Measurements from ENCODE around the gene CHD6. TPM values are rescaled to one million over a fixed set of nuclear protein-coding genes. Genes with fewer than 3 reads are reported as not detected.
"Not testable (repeated sequence)": the region's sequence is repeated elsewhere in the genome, so short reads cannot be mapped to it uniquely, and the experiment has no call there.

The CHD6 gene
- total RNA-seq, 6 experiments from 2014 or later: 9.3 to 24.1 (median 16.6) TPM

DNA sequence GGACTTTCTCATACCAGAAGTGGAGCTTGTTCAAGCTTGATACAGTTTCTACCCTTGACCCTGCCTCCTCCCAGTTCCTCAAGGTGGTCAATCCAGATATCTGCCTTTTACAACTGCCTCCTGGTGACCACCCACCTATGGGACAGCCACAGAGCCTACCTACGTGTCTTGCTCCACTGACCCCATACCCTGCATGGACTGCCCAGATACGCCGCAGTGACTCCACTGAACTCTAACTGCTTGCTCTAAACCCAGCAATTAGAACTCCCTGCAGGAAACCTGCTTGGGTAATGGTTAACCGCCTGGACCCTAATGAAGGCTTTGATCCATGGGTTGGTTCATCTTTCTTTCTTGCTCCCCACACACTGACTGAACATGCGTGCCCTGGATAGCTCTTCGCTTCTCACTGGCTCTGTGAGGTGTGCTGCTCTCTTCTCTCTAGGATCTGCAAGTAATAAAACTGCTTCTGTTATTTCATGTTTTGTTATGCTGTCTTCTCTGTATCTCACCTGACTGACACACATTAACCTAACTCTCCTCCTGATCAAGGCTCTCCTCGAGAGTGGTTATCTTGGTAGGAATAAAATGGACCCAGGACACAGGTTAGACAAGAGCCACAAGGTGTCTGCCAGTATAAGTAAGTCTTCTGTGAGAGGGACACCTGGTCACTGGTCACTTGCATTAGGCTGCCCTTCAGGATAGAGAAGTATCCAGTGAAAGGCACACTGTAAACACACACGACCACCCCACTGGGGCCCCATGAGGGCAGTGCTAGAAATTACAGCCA, 79.2 kb downstream of the CHD6 start:
- TF ChIP-seq POLR2A (IDR thresholded peaks at IDR 0.05): no peak
- TF ChIP-seq, protein P1, sequence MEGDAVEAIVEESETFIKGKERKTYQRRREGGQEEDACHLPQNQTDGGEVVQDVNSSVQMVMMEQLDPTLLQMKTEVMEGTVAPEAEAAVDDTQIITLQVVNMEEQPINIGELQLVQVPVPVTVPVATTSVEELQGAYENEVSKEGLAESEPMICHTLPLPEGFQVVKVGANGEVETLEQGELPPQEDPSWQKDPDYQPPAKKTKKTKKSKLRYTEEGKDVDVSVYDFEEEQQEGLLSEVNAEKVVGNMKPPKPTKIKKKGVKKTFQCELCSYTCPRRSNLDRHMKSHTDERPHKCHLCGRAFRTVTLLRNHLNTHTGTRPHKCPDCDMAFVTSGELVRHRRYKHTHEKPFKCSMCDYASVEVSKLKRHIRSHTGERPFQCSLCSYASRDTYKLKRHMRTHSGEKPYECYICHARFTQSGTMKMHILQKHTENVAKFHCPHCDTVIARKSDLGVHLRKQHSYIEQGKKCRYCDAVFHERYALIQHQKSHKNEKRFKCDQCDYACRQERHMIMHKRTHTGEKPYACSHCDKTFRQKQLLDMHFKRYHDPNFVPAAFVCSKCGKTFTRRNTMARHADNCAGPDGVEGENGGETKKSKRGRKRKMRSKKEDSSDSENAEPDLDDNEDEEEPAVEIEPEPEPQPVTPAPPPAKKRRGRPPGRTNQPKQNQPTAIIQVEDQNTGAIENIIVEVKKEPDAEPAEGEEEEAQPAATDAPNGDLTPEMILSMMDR (IDR thresholded peaks at IDR 0.05): no peak
- H3K36me3 ChIP-seq: no peaks in the 10 kb centered on the region
- no peak overlapping the region for H3K4me3 ChIP-seq
- H3K27me3 ChIP-seq: no peaks in the 10 kb centered on the region
- peak in 2 of 4 donors; percentile 28 to 36 for ATAC-seq
- 91% methylated on average over 8 of the region's 8 CpGs for WGBS (ENCODE audit: insufficient coverage, low coverage, low lambda C conversion rate, missing lambda C conversion rate)
- intact Hi-C loops (cut with DNase I): no loop called here
- no peaks in the 10 kb centered on the region for H3K9me3 ChIP-seq
- no peak overlapping the region for H3K27ac ChIP-seq
- H3K4me1 ChIP-seq: peaks cover 0 to 7% (median 0%) of the 10 kb centered on the region in 4 donors
- DNase-seq: no peak

DNA sequence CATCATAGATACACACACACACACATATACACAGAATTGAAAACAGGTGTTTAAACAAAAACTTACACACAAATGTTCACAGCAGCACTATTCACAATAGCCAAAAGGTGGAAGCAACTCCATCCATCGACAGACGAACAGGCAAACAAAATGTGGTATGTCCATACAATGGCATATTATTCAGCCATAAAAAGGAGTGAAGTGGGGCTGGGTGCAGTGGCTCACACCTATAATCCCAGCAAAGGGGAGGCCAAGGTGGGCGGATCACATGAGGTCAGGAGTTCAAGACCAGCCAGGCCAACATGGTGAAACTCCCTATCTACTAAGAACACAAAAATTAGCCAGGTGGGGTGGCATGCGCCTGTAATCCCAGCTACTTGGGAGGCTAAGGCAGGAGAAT, 80.3 kb downstream of the CHD6 start:
- H3K27ac ChIP-seq: no peak overlapping the region
- intact Hi-C loops (cut with DNase I): no loop called here
- TF ChIP-seq POLR2A (IDR thresholded peaks at IDR 0.05): no peak
- TF ChIP-seq, protein P1 (IDR thresholded peaks at IDR 0.05): no peak
- DNase-seq (no peak), ATAC-seq (no peak)
- no peaks in the 10 kb centered on the region for H3K36me3 ChIP-seq
- no peak overlapping the region for H3K4me3 ChIP-seq
- 90% methylated on average over 4 of the region's 4 CpGs for WGBS (ENCODE audit: insufficient coverage, low coverage, low lambda C conversion rate, missing lambda C conversion rate)
- H3K4me1 ChIP-seq: peaks cover 0 to 16% (median 3%) of the 10 kb centered on the region in 4 donors
- no peaks in the 10 kb centered on the region for H3K9me3 ChIP-seq
- H3K27me3 ChIP-seq: no peaks in the 10 kb centered on the region

DNA sequence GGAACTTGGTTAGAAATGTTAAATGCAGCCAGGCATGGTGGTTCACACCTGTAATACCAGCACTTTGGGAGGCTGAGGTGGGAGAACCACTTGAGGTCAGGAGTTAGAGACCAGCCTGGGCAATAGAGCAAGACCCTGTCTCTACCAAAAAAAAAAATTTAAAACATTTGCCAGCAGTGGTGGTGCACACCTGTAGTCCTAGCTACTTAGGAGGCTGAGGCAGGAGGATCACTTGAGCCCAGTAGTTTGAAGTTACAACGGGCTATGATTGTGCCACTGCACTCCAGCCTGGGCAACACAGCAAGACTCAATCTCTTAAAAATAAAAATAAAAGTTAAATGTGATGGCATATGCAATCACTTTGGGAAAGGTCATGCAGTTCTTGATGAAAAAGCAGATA, 82.6 kb downstream of the CHD6 start:
- DNase-seq; ATAC-seq; H3K36me3 ChIP-seq; intact Hi-C loops (cut with DNase I); H3K27ac ChIP-seq; H3K27me3 ChIP-seq; H3K9me3 ChIP-seq; H3K4me3 ChIP-seq: not testable (repeated sequence)
- H3K4me1 ChIP-seq: peaks cover 0 to 15% (median 4%) of the 10 kb centered on the region in 4 donors
- 100% methylated on average over 1 of the region's 1 CpG for WGBS (ENCODE audit: insufficient coverage, low coverage, low lambda C conversion rate, missing lambda C conversion rate)

DNA sequence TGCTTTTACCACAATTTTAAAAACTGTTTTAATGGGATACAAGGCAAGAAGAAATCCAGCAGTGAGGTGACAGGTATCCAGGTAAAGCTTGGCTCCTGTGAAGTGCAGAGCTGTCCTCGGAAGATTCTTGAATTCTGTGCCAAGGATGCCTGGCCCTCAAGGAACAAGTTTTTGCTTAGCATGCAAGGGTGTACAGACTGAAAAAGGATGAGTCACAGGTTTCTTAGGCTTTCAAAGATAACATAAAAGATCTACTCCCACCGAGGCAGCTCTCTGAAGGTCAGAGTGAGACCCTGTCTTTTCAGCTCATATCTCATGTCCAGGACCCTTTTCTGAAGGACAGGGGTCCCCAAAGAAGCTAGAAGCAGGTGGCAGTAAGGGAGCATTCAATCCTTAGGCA, 83.3 kb downstream of the CHD6 start:
- H3K27me3 ChIP-seq: no peaks in the 10 kb centered on the region
- H3K27ac ChIP-seq: no peak overlapping the region
- no peaks in the 10 kb centered on the region for H3K9me3 ChIP-seq
- TF ChIP-seq, protein P1 (IDR thresholded peaks at IDR 0.05): no peak
- no peak for TF ChIP-seq POLR2A (IDR thresholded peaks at IDR 0.05)
- H3K4me3 ChIP-seq: no peak overlapping the region
- no peaks in the 10 kb centered on the region for H3K36me3 ChIP-seq
- WGBS (ENCODE audit: insufficient coverage, low coverage, low lambda C conversion rate, missing lambda C conversion rate): 100% methylated on average over 2 of the region's 2 CpGs
- intact Hi-C loops (cut with DNase I): no loop called here
- peaks cover 0 to 12% (median 4%) of the 10 kb centered on the region in 4 donors for H3K4me1 ChIP-seq
- DNase-seq (no peak), ATAC-seq (no peak)

- intact Hi-C loops (cut with DNase I): no loop called here
- no peak for TF ChIP-seq POLR2A (IDR thresholded peaks at IDR 0.05)
- TF ChIP-seq, protein P1 (IDR thresholded peaks at IDR 0.05): no peak
- no peak overlapping the region for H3K4me3 ChIP-seq
- ATAC-seq: peak in 3 of 4 donors; percentile 16 to 29 (median 23)
- no peaks in the 10 kb centered on the region for H3K9me3 ChIP-seq
- peaks cover 0 to 12% (median 4%) of the 10 kb centered on the region in 4 donors for H3K4me1 ChIP-seq
- no peaks in the 10 kb centered on the region for H3K36me3 ChIP-seq
- DNase-seq: no peak
- no peak overlapping the region for H3K27ac ChIP-seq
- no peaks in the 10 kb centered on the region for H3K27me3 ChIP-seq
These were observed 84.0 kb downstream of the CHD6 start for GRCh38 chr20:41534170-41534569.

Data from right lobe of liver (tissue), 6 donors.